Keratinocyte (primary cell): ENCODE results near the gene RRBP1. TPM values are rescaled to one million over a fixed set of nuclear protein-coding genes. Genes with fewer than 3 reads are reported as not detected.

Source experiments
- DNase-seq: peaks from one replicate; pipeline ENCODE4 v3.0.0-alpha.2; 2011; ENCODE audit warnings: low read depth, missing footprints, low spot score
- FAIRE-seq: peaks from 2 replicates; lab custom pipeline; 2011; peaks lifted over from hg19 to GRCh38; lab: Jason Lieb, UNC
- H2AFZ ChIP-seq: 2 replicates; pipeline ENCODE4 v1.6.0; 2012; ENCODE audit warnings: low read length, control low read depth, inconsistent platforms; ENCODE audit not compliant: control insufficient read depth
- H3K27ac ChIP-seq: 2 replicates; pipeline ENCODE4 v1.5.1; 2011; ENCODE audit warnings: low read length; ENCODE audit not compliant: control insufficient read depth, insufficient read depth
- H3K27me3 ChIP-seq: 3 replicates; pipeline ENCODE4 v1.6.0; 2011; ENCODE audit warnings: low read length; ENCODE audit not compliant: control insufficient read depth, insufficient read depth; ENCODE audit errors: extremely low read depth
- H3K36me3 ChIP-seq, 2 experiments: 2 replicates in 1 of 2; 3 replicates in 1 of 2; pipeline ENCODE4 v1.5.1; 2011; ENCODE audit warnings: low read length in 2 of 2, mild to moderate bottlenecking in 1 of 2; ENCODE audit not compliant: control insufficient read depth in 2 of 2, insufficient read depth in 2 of 2; ENCODE audit errors: extremely low read depth in 1 of 2
- H3K4me1 ChIP-seq: 3 replicates; pipeline ENCODE4 v1.5.1; 2011; ENCODE audit warnings: low read length; ENCODE audit not compliant: control insufficient read depth, insufficient read depth; ENCODE audit errors: extremely low read depth
- H3K4me2 ChIP-seq: 3 replicates; pipeline ENCODE4 v1.6.0; 2011; ENCODE audit warnings: low read depth, low read length; ENCODE audit not compliant: control insufficient read depth, insufficient read depth; ENCODE audit errors: extremely low read depth
- H3K4me3 ChIP-seq, 3 experiments: fragments of 200-600 bp in 1 of 3; sonication (generic) in 1 of 3; 2 replicates in 2 of 3; 3 replicates in 1 of 3; pipeline ENCODE4 v1.5.1; 2011 to 2016; ENCODE audit warnings: low read length in 3 of 3, mild to moderate bottlenecking in 3 of 3, control low read depth in 2 of 3, inconsistent platforms in 1 of 3, low read depth in 1 of 3, mixed read lengths in 1 of 3, mixed run types in 1 of 3, moderate library complexity in 1 of 3; ENCODE audit not compliant: control insufficient read depth in 2 of 3, insufficient read depth in 2 of 3; ENCODE audit errors: extremely low read depth in 1 of 3
- H3K79me2 ChIP-seq: 2 replicates; pipeline ENCODE4 v1.6.0; 2012; ENCODE audit warnings: low read length; ENCODE audit not compliant: control insufficient read depth, insufficient read depth
- H3K9ac ChIP-seq: 3 replicates; pipeline ENCODE4 v1.6.0; 2011; ENCODE audit warnings: low read length; ENCODE audit not compliant: control insufficient read depth, insufficient read depth; ENCODE audit errors: extremely low read depth
- H3K9me1 ChIP-seq: 3 replicates; pipeline ENCODE4 v1.6.0; 2011; ENCODE audit warnings: low read length; ENCODE audit not compliant: control insufficient read depth, insufficient read depth; ENCODE audit errors: extremely low read depth
- H3K9me3 ChIP-seq: 2 replicates; pipeline ENCODE4 v1.5.1; 2012; ENCODE audit warnings: low read depth, low read length; ENCODE audit not compliant: control insufficient read depth
- H4K20me1 ChIP-seq: 3 replicates; pipeline ENCODE4 v1.6.0; 2011; ENCODE audit warnings: low read length; ENCODE audit not compliant: control insufficient read depth, insufficient read depth; ENCODE audit errors: extremely low read depth
- EZH2 ChIP-seq: IDR thresholded peaks from one replicate; pipeline ENCODE4 v1.6.1; 2012; ENCODE audit warnings: inconsistent platforms, mild to moderate bottlenecking, low read length, moderate library complexity
- dilution Hi-C: fragments of 300-500 bp; cut with MboI; formaldehyde crosslinking; loops from one replicate; pipeline ENCODE4 v1.7.0; 2020; ENCODE audit warnings: low sequenced_read_pairs; ENCODE audit not compliant: extremely low pct_ligation_motif_present
- polyA plus RNA-seq, 5 experiments: library from polyadenylated mRNA; depleted of rRNA in 3 of 5; stranded (reverse) in 3 of 5; stranded (forward) in 1 of 5; unstranded in 1 of 5; fragments of >200 nt; gene quantifications; 1 replicate in 1 of 5; 2 replicates in 3 of 5; 3 replicates in 1 of 5; pipeline versions ENCODE4 v1.2.1 to v1.2.3, GENCODE V29; 2011 to 2012; ENCODE audit warnings: missing spikeins in 2 of 5, low read depth in 1 of 5, low replicate concordance in 1 of 5
- TF ChIP-seq, protein P1 (sequence below), 3 experiments: IDR thresholded peaks in 1 of 3; conservative IDR thresholded peaks in 1 of 3; optimal IDR thresholded peaks in 1 of 3; 2 replicates in 2 of 3; 3 replicates in 1 of 3; pipeline versions ENCODE3 to v1.5.1; 2011; ENCODE audit warnings: low read length in 3 of 3, mild to moderate bottlenecking in 3 of 3, moderate library complexity in 2 of 3, control low read depth in 1 of 3, inconsistent platforms in 1 of 3; ENCODE audit not compliant: insufficient read depth in 2 of 3; ENCODE audit errors: extremely low read depth in 1 of 3

The RRBP1 gene
- polyA plus RNA-seq, 1 donor (not counting 4 experiments of a cell fraction or from before 2014, with no cell fraction given): 43.9 TPM

DNA sequence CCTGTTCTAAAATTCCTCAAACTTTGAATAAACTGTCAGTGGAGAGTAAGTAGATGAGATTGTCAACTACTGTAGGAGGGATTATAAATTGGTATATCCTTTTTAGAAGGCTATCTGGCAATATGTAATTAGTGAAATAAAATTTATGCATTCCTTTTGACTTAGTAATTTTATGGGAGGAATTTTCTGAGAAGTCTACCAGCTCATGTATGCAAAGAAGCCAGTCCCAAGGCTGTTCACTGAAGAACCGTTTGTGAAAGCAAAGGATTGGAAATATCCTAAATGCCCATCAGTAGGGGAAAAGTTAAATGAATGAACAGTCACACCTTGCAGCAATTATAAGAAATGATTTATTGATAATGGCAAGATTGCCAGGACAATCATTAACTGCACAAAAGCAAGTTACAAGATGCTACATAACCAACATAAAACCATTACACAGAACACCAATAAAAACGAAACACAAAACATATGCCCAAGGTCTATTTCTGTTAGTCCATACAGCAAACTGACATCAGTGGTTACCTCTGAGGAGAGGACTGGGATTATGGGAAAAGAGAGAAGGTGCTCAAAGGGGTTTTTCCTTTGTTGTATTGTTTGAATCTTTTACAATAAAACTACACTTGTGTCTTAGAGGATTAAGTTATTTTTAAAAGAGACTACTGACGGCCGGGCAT, 116.7 kb downstream of the RRBP1 start:
- FAIRE-seq (no peak), DNase-seq (no peak)
- no peak overlapping the region for H3K9ac ChIP-seq
- H3K9me3 ChIP-seq: no peaks in the 10 kb centered on the region
- H4K20me1 ChIP-seq: no peaks in the 10 kb centered on the region
- dilution Hi-C loops: no loop called here
- no peak overlapping the region for H3K4me3 ChIP-seq
- H3K27me3 ChIP-seq: no peaks in the 10 kb centered on the region
- H3K9me1 ChIP-seq: no peaks in the 10 kb centered on the region
- H2AFZ ChIP-seq: peak overlapping the region; percentile 1
- TF ChIP-seq, protein P1, sequence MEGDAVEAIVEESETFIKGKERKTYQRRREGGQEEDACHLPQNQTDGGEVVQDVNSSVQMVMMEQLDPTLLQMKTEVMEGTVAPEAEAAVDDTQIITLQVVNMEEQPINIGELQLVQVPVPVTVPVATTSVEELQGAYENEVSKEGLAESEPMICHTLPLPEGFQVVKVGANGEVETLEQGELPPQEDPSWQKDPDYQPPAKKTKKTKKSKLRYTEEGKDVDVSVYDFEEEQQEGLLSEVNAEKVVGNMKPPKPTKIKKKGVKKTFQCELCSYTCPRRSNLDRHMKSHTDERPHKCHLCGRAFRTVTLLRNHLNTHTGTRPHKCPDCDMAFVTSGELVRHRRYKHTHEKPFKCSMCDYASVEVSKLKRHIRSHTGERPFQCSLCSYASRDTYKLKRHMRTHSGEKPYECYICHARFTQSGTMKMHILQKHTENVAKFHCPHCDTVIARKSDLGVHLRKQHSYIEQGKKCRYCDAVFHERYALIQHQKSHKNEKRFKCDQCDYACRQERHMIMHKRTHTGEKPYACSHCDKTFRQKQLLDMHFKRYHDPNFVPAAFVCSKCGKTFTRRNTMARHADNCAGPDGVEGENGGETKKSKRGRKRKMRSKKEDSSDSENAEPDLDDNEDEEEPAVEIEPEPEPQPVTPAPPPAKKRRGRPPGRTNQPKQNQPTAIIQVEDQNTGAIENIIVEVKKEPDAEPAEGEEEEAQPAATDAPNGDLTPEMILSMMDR (optimal IDR thresholded peaks at IDR 0.05 in 1 of 3, IDR thresholded peaks at IDR 0.05 in 1 of 3, conservative IDR thresholded peaks at IDR 0.05 in 1 of 3; ENCODE audit: extremely low read depth in 1 of 3, insufficient read depth in 2 of 3, low read length in 3 of 3): no peak
- no peak for TF ChIP-seq EZH2
- peaks cover 34% of the 10 kb centered on the region for H3K4me1 ChIP-seq
- H3K36me3 ChIP-seq: no peaks in the 10 kb centered on the region
- peaks cover 7% of the 10 kb centered on the region for H3K79me2 ChIP-seq
- peak overlapping the region; percentile 54 for H3K4me2 ChIP-seq
- peak overlapping the region; percentile 18 for H3K27ac ChIP-seq

Other genes starting within 250 kb of the RRBP1 start
- 1.8 to 2.2 TPM (median 2.2 TPM) in 3 replicates for gene BFSP1, start 150.9 kb downstream of the RRBP1 start, polyA plus RNA-seq
- 174 to 385 TPM (median 288 TPM) in 3 replicates for gene DSTN, start 112.2 kb downstream of the RRBP1 start, polyA plus RNA-seq
- not detected in 3 replicates for gene BANF2, start 17.7 kb upstream of the RRBP1 start, polyA plus RNA-seq